Mucosa of gallbladder (tissue), 1 donor: Measurements from ENCODE around the gene UBR3. TPM values are rescaled to one million over a fixed set of nuclear protein-coding genes. Genes with fewer than 3 reads are reported as not detected.
"Not testable (repeated sequence)": the region's sequence is repeated elsewhere in the genome, so short reads cannot be mapped to it uniquely, and the experiment has no call there.

Experiments
- DNase-seq: peaks from one replicate; pipeline ENCODE4 v3.0.0-alpha.2; 2020; ENCODE audit warnings: low spot score
- total RNA-seq: library from RNA; stranded (reverse); gene quantifications from one replicate; pipeline ENCODE4 v1.2.1, GENCODE V29; 2021
- donor health status: DM: no; HTN: no; CAD: no.

UBR3 gene
- total RNA-seq, 1 donor from 2014 or later: 39.0 TPM

DNA sequence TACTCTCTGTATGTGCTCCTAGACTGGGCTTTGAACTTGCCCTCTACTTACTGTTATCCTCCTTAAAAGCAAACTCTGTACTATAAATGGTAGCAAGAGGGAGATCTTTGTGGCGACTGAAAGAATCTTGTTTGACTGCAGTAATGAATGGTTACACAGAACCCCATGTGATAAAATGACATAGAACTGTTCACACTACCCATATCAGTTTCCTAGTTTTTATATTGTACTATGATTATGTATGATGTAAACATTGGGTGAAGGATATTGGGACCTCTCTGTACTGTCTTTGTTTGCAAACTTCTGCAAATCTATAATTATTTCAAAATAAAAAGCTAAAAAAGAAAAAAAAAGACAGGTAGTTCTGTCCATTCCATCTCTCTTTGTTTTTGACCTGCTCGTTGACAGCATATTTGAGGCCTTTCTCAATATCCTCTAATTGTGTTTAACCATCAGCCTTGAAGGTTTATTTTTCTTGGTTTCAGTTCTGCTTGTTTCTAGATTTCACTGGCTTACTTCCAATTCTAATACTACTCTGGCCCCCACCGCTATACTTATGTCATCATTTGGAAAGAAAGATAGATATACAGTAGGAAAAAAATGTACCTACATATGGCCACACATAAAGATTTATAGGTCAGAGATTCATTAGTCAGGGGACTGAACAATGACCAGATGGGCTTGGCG lies 271.5 kb downstream of the UBR3 start:
- no peak for DNase-seq

DNA sequence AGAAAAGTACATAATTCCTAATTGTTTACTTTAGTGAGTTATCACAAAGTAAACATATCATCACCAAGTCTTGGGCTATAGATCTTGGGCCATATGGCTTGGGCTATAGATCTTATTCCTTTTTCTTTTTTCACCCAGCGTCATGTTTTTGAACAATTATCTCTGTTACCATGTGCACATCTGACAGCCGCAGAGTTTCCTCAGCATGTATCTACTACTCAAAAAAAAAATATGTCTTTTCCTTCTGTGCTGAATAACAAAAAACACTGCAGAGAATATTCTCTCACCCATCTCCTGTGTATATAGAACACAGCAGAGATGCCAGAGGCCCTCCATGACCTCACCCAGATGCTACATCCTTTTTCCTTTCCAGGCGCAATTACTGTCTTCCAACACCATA lies 274.5 kb downstream of the UBR3 start:
- DNase-seq: no peak

DNA sequence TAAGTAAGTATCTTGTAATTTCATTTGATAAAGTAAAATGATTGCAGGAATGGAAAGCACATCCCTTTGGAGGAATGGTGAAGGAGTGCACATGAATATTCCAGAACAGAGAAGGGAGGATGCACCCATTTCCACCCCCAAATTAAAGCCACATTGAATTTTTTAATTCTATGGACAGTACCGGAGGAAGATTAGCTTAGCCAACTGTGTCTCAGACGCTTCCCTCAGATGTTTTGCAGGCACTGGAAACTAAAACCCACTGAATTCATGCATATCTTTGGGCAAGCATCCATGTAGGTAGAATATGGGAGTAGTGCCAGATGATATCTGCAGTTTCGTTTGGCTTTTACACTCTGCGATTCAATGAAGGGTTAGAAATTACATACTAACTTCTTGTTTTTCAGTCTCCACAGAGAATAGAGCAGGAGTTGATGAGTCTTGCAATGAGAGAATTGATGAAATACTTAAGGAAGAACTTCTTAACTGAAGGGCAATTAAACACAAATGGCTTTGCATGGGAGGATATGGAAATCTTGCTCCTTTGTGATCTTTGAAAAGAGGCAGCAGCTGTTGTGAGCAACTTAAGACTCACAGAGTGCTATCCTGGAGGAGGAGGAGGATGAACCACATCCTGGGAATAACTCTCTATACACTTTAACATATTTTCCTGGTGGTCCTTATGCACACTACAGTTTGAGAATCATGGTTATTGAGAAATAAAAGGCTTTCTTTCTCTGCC lies 279.0 kb downstream of the UBR3 start:
- DNase-seq: no peak

DNA sequence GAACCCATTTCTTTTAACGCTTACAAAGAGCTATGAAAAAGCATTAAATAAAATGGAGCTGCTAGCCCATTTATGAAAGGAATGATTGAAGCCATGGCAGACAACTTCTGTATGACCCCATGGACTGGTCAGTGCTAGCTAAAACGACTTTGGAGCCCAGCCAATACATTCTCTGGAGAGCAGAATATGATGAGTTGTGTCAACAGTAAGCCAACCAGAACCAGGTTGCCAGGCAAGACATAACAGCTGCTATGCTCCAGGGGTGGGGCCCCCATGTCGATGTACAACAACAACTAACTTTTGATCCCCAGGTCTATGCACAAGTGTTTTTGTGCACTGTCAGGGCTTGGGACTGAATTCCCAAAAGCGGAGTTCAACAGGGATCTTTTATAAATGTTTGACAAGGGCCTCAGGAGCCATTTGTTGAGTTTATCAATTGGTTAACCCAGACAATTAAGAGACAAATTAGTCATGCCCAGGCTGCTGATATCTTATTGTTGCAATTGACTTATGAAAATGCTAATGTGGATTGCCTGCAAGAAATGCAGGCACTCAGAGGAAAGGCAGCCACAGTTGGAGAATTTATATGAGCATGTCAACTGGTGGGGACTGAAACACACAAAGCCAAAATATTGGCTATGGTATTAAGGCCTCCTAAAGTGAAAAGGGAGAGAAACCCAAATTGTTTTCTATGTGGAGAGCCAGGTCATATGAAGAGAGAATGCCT lies 286.1 kb downstream of the UBR3 start:
- DNase-seq: no peak

DNA sequence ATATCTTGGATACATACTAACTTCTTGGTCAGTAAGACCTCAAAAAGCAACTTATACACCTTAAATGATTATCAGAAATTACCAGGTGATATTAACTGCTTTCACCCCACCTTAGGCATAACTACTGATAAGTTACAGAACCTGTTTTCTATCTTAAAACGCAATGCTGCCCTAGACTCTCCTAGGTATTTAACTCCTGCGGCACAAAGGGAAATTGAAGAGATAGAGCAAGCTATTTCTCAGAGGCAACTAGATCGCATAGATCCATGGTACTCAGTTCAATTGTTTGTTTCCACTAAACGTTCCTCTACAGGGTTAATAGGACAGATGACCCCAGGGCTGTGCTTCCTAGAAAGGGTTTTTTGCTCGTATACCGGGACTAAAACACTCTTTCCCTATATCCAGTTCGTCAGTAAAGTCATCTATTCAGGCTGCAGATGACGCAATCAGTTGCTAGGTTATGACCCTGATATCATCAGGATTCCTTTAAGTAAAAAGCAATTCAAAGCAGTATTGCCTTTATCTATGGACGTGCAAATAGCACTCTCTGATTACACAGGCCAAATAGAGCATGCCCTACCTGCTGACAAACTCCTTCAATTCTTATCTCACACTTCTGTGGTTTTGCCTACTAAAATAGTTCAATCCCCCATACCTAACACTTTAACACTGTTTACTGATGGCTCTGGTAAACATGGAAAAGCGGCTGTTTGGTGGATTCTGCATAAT lies 288.4 kb downstream of the UBR3 start:
- no peak for DNase-seq

DNA sequence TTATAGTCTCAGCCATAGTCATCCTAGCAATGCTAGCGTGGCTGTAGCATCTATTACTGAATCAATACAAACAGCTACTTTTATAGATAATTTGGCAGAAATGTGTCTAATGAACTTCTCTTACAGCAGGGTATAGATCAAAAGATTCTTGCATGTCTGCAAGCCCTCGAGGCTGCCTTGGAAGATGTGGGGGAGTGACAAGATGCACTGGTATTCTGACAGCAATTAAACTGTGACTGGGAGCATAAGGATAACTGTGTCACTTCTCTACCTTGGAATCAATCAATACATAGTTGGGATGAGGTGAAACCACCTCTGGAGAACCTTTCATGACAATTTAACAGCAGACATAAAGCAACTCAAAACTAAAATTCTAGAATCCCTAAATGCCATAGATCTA lies 291.4 kb downstream of the UBR3 start:
- DNase-seq: no peak

DNA sequence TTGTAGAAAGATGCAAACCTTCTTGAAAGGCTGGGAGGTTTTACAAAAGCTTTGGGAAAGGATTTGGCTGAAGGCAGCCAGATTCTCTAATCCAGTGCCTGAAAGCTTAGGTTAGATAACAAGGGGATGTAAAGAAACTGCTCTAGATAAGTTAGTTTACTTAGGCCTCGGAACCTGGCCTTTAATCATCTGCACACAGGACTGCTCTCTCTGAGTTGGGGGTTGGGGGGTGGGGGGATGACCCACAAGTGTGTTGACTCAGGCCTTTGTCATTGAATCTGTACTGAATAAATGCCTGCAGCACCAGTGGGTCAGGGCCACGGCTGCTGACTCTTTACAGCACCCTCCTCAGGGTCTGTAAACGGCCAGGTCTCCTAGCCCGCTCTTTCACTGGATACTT lies 292.1 kb downstream of the UBR3 start:
- not testable (repeated sequence) for DNase-seq

DNA sequence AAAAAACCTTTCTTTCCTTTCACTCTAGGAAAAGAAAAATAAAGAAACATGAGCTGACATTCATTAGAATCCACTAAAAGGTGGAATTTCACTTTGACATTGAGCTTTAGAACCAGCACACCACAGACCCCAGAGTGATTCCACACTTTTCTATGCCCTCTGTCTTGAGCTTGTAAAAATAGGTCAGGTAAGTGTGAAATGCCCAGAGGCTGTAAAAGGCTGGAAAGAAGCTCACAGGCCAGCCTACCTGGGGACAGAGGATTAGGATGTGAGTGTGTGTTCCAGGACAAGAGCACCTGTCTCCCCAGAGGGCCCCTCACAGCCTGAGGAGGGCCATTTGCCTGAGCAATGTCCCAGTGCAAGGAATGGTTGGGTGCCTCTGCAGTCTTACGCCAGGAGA lies 294.4 kb downstream of the UBR3 start:
- DNase-seq: no peak

DNA sequence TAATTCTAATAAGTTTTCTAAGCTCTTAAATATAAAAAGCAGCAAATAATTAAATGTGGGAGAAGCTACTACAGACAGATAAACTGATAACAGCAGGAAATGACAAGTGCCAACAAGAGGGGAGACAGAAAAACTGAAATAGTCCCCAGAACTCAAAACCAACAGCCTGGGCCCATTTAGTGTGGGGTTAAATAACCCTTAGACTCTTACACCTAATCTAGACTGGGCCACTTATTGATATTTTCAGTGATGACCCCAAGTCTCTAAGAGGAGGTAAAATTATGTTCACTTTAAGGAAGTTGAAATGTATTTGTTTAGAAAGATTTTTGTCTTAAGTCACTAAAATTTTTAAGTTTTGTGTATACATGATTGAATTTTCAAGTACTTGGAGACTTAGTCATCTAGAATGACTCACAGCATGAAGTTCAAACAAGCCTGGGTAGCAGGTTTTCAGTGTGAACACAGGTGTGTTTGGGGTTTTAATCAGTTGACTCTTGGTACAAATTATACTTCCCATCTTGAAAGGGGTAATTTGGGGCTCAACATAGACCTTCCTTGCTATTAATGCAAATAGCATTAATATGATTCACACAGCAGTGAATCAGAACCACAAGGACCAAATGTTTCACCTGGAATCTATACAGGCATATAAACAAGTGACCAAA lies 295.8 kb downstream of the UBR3 start:
- DNase-seq: no peak

DNA sequence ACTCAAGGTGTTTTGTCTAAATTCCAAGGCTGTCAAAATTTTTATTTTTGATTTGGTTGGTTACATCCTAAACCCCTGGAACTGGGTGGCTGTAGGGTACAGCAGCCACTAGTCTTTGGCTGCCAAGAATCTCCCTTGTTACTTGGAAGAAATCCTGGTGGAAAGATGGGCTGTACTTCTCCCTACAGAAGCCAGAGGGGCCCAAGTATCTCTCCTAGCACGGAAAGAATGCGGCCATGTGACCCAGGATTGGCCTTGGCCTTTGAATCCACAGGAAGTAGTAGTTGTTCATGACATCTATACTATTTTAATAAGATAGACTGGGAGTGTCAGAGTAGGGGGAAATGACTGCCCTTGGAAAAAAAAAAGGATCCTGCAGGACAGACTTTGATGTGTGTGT lies 296.3 kb downstream of the UBR3 start:
- DNase-seq: no peak

DNA sequence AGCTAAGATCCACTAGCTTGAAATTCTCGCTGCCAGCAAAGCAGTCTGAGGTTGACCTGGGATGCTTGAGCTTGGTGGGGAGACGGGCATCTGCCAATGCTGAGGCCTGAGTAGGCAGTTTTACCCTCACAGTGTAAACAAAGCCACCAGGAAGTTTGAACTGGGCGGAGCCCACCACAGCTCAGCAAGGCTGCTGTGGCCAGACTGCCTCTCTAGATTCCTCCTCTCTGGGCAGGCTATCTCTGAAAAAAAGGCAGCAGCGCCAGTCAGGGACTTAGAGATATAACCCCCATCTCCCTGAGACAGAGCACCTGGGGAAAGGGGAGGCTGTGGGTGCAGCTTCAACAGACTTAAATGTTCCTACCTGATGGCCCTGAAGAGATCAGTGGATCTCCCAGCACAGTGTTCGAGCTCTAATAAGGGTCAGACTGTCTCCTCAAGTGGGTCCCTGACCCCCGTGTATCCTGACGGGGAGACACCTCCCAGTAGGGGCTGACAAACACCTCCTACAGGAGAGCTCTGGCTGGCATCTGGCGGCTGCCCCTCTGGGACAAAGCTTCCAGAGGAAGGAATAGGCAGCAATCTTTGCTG lies 299.0 kb downstream of the UBR3 start:
- DNase-seq: peak; percentile 20

Other genes starting within 250 kb of the UBR3 start
- 44.9 TPM for gene PPIG, start 243.1 kb upstream of the UBR3 start, total RNA-seq
- gene CFAP210, start 133.0 kb upstream of the UBR3 start, total RNA-seq: 0.23 TPM
- 9.6 TPM for gene PHOSPHO2, start 133.0 kb upstream of the UBR3 start, total RNA-seq
- 15.9 TPM for gene KLHL23, start 93.6 kb upstream of the UBR3 start, total RNA-seq
- 67.9 TPM for gene SSB, start 28.6 kb upstream of the UBR3 start, total RNA-seq
- gene METTL5, start 2.5 kb upstream of the UBR3 start, total RNA-seq: 39.9 TPM